Ovary (tissue), 3 donors: ENCODE measurements around the gene CERK.

Source experiments
- CTCF ChIP-seq, 3 donors: fragments of 450-650 bp in 2 of 3; fragments of 200-600 bp in 1 of 3; IDR thresholded peaks; one replicate each; pipeline versions ENCODE4 v1.5.1 to v1.8.0; 2016 to 2022; ENCODE audit warnings: antibody characterized with exemption in 3 of 3, mild to moderate bottlenecking in 1 of 3
- EP300 ChIP-seq: sonication (generic); formaldehyde crosslinking; IDR thresholded peaks from one replicate; pipeline ENCODE4 v1.6.1; 2017; ENCODE audit warnings: antibody characterized with exemption
- POLR2A ChIP-seq: fragments of 450-650 bp; IDR thresholded peaks from one replicate; pipeline ENCODE4 v1.6.1; 2017; ENCODE audit warnings: antibody characterized with exemption, mild to moderate bottlenecking, moderate library complexity
- donor health status: DM: no; HTN: no; CAD: no.

- TF ChIP-seq CTCF (IDR thresholded peaks at IDR 0.05) = no peak
- no peak for TF ChIP-seq POLR2A
- TF ChIP-seq EP300 = no peak
These were observed 55.9 kb downstream of the CERK start for GRCh38 chr22:46682011-46682731.
